ENCODE measurements around the gene AIM2. TPM values are rescaled to one million over a fixed set of nuclear protein-coding genes. Genes with fewer than 3 reads are reported as not detected.

Gene AIM2
- total RNA-seq, 4 donors from 2014 or later, result 6.0 to 10.3 TPM; not detected in 2

DNA sequence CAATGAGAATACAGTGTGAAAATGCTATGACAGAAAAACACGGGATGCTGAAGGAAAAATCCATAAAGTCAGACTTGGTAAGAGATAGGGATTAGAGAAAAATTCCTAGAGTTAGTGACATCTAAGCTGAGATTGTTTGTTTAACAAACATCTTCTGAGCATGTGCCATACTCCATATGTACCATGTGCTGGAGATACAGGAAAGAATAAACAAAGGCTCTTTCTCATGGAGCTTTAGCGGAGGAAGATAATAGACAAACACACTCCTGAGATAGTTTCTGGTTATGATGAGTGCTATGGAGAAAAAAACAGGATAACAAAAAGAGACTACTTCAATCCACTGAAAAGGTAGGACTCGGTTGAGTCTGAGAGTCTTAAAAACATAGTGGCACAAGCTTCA lies 22.0 kb upstream of the AIM2 start:
- intact Hi-C loops (cut with DNase I; ENCODE audit: low total_unique reads), result no loop called here
- DNase-seq, result no peak
- H3K9me3 ChIP-seq, result no peaks in the 10 kb centered on the region
- no peak overlapping the region for H3K27ac ChIP-seq
- no peaks in the 10 kb centered on the region for H3K4me1 ChIP-seq
- no peak for TF ChIP-seq POLR2A (IDR thresholded peaks at IDR 0.05)
- no peak for TF ChIP-seq POLR2AphosphoS5 (IDR thresholded peaks at IDR 0.05)
- TF ChIP-seq CTCF (IDR thresholded peaks at IDR 0.05), result no peak
- TF ChIP-seq EP300 (IDR thresholded peaks at IDR 0.05; ENCODE audit: low read depth), result no peak
- no peak overlapping the region for H3K4me3 ChIP-seq
- H3K27me3 ChIP-seq, result no peaks in the 10 kb centered on the region
- in situ Hi-C loops (cut with MboI; ENCODE audit: low pct_ligation_motif_present in 1 of 4, low pct_unique_long_range_greater_than_20kb in 1 of 4, low sequenced_read_pairs in 3 of 4), result loop anchor here in 2 of 4 donors (25.0 kb wide), 2 partner anchors 586 to 886 kb away; no protein-coding TSS in a partner anchor
- H3K36me3 ChIP-seq, result no peaks in the 10 kb centered on the region
- 50 to 69% methylated on average over 3 of the region's 3 CpGs for whole genome bisulfite sequencing, 2 donors (ENCODE audit: low coverage in 1 of 2)

GRCh38 chr1:159092036-159092760 lies 15.6 kb upstream of the AIM2 start:
- TF ChIP-seq CTCF (IDR thresholded peaks at IDR 0.05) (no peak), POLR2AphosphoS5 (IDR thresholded peaks at IDR 0.05) (no peak), POLR2A (IDR thresholded peaks at IDR 0.05) (no peak), EP300 (IDR thresholded peaks at IDR 0.05; ENCODE audit: low read depth) (no peak)
- in situ Hi-C loops (cut with MboI; ENCODE audit: low pct_ligation_motif_present in 1 of 4, low pct_unique_long_range_greater_than_20kb in 1 of 4, low sequenced_read_pairs in 3 of 4), result loop anchor here in 2 of 4 donors (25.0 kb wide), 2 partner anchors 580 to 880 kb away; no protein-coding TSS in a partner anchor
- WGBS, 2 donors (ENCODE audit: low coverage in 1 of 2), result 60 to 62% methylated on average over 3 of the region's 3 CpGs

GRCh38 chr1:159091607-159092031 lies 15.1 kb upstream of the AIM2 start:
- Histone ChIP-seq H3K27me3 (no peaks in the 10 kb centered on the region), H3K36me3 (no peaks in the 10 kb centered on the region), H3K4me3 (no peak overlapping the region), H3K4me1 (no peaks in the 10 kb centered on the region), H3K9me3 (no peaks in the 10 kb centered on the region), H3K27ac (no peak overlapping the region)
- 60 to 80% methylated on average over 1 of the region's 1 CpG for WGBS, 2 donors (ENCODE audit: low coverage in 1 of 2)
- TF ChIP-seq EP300 (IDR thresholded peaks at IDR 0.05; ENCODE audit: low read depth), result no peak
- no peak for TF ChIP-seq CTCF (IDR thresholded peaks at IDR 0.05)
- TF ChIP-seq POLR2A (IDR thresholded peaks at IDR 0.05), result no peak
- TF ChIP-seq POLR2AphosphoS5 (IDR thresholded peaks at IDR 0.05), result no peak
- intact Hi-C loops (cut with DNase I; ENCODE audit: low total_unique reads), result no loop called here
- in situ Hi-C loops (cut with MboI; ENCODE audit: low pct_ligation_motif_present in 1 of 4, low pct_unique_long_range_greater_than_20kb in 1 of 4, low sequenced_read_pairs in 3 of 4), result loop anchor here in 2 of 4 donors (25.0 kb wide), 2 partner anchors 579 to 879 kb away; no protein-coding TSS in a partner anchor
- DNase-seq, result no peak

More at GRCh38 chr1:159092036-159092760, 15.6 kb upstream of the AIM2 start:
- DNase-seq, result no peak
- Histone ChIP-seq H3K27ac (no peak overlapping the region), H3K9me3 (no peaks in the 10 kb centered on the region), H3K27me3 (no peaks in the 10 kb centered on the region), H3K4me3 (no peak overlapping the region), H3K4me1 (no peaks in the 10 kb centered on the region), H3K36me3 (no peaks in the 10 kb centered on the region)
- intact Hi-C loops (cut with DNase I; ENCODE audit: low total_unique reads), result no loop called here

DNA sequence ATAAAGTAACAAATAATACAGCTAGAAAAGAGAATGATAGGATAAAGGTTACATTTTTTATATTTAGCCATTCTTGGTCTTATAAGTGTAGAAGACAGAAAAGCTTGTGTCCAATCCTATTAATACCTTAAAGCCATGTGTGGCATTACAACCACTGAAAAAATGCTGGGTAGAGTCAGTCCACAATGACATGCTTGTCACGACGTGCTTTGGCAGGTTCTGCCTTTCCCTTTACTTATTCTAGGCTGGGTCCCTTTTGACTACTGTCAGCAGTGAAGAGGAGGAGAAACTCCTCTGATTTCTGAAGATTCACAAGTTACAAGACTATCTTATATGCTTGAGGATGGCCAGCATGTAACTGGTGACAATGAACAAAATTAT lies 14.6 kb upstream of the AIM2 start:
- Histone ChIP-seq H3K27me3 (no peaks in the 10 kb centered on the region), H3K4me3 (no peak overlapping the region), H3K4me1 (no peaks in the 10 kb centered on the region), H3K9me3 (no peaks in the 10 kb centered on the region), H3K36me3 (no peaks in the 10 kb centered on the region), H3K27ac (no peak overlapping the region)
- no peak for DNase-seq
- WGBS, 2 donors (ENCODE audit: low coverage in 1 of 2), result 75 to 93% methylated on average over 2 of the region's 2 CpGs
- TF ChIP-seq CTCF (IDR thresholded peaks at IDR 0.05), result no peak
- TF ChIP-seq POLR2A (IDR thresholded peaks at IDR 0.05), result no peak
- TF ChIP-seq POLR2AphosphoS5 (IDR thresholded peaks at IDR 0.05), result no peak
- TF ChIP-seq EP300 (IDR thresholded peaks at IDR 0.05; ENCODE audit: low read depth), result no peak
- in situ Hi-C loops (cut with MboI; ENCODE audit: low pct_ligation_motif_present in 1 of 4, low pct_unique_long_range_greater_than_20kb in 1 of 4, low sequenced_read_pairs in 3 of 4) (loop anchor here in 2 of 4 donors (25.0 kb wide), 2 partner anchors 579 to 879 kb away; no protein-coding TSS in a partner anchor), intact Hi-C loops (cut with DNase I; ENCODE audit: low total_unique reads) (no loop called here)

Measured in transverse colon (tissue), 4 donors.